ENCODE measurements around the gene TRPM2. TPM values are rescaled to one million over a fixed set of nuclear protein-coding genes. Genes with fewer than 3 reads are reported as not detected.

TRPM2 gene
- total RNA-seq, 1 donor from 2014 or later: 0.52 TPM

- no peak for DNase-seq (ENCODE audit: low read depth)
- TF ChIP-seq CTCF (conservative IDR thresholded peaks at IDR 0.05; ENCODE audit: low read depth, low read length): no peak
- no peak overlapping the region for H3K4me3 ChIP-seq (ENCODE audit: low read depth, low read length)
These were observed 28.5 kb downstream of the TRPM2 start for GRCh38 chr21:44381874-44382273.

- TF ChIP-seq CTCF (conservative IDR thresholded peaks at IDR 0.05; ENCODE audit: low read depth, low read length): no peak
- no peak for DNase-seq (ENCODE audit: low read depth)
- no peak overlapping the region for H3K4me3 ChIP-seq (ENCODE audit: low read depth, low read length)
These were observed 29.1 kb downstream of the TRPM2 start for GRCh38 chr21:44382536-44382935.

- DNase-seq (ENCODE audit: low read depth): no peak
- no peak for TF ChIP-seq CTCF (conservative IDR thresholded peaks at IDR 0.05; ENCODE audit: low read depth, low read length)
- H3K4me3 ChIP-seq (ENCODE audit: low read depth, low read length): no peak overlapping the region
These were observed 29.8 kb downstream of the TRPM2 start for GRCh38 chr21:44383216-44383615.

GRCh38 chr21:44384968-44385367 is 31.5 kb downstream of the TRPM2 start:
- DNase-seq (ENCODE audit: low read depth): no peak
- no peak overlapping the region for H3K4me3 ChIP-seq (ENCODE audit: low read depth, low read length)
- TF ChIP-seq CTCF (conservative IDR thresholded peaks at IDR 0.05; ENCODE audit: low read depth, low read length): no peak

GRCh38 chr21:44389335-44389734 is 35.9 kb downstream of the TRPM2 start:
- no peak for DNase-seq (ENCODE audit: low read depth)
- TF ChIP-seq CTCF (conservative IDR thresholded peaks at IDR 0.05; ENCODE audit: low read depth, low read length): no peak

GRCh38 chr21:44390886-44391285 is 37.5 kb downstream of the TRPM2 start:
- TF ChIP-seq CTCF (conservative IDR thresholded peaks at IDR 0.05; ENCODE audit: low read depth, low read length): no peak
- H3K4me3 ChIP-seq (ENCODE audit: low read depth, low read length): no peak overlapping the region
- DNase-seq (ENCODE audit: low read depth): no peak

More at GRCh38 chr21:44389335-44389734, 35.9 kb downstream of the TRPM2 start:
- no peak overlapping the region for H3K4me3 ChIP-seq (ENCODE audit: low read depth, low read length)

- no peak for TF ChIP-seq CTCF (conservative IDR thresholded peaks at IDR 0.05; ENCODE audit: low read depth, low read length)
- H3K4me3 ChIP-seq (ENCODE audit: low read depth, low read length): no peak overlapping the region
- no peak for DNase-seq (ENCODE audit: low read depth)
These were observed 38.1 kb downstream of the TRPM2 start for GRCh38 chr21:44391345-44392091.

All from epithelial cell of proximal tubule (primary cell).